ENCODE measurements around the gene GPBP1L1. TPM values are rescaled to one million over a fixed set of nuclear protein-coding genes. Genes with fewer than 3 reads are reported as not detected.
"Not testable (repeated sequence)": the region's sequence is repeated elsewhere in the genome, so short reads cannot be mapped to it uniquely, and the experiment has no call there.

The GPBP1L1 gene
- total RNA-seq, 2 experiments from 2014 or later, result 106 TPM

DNA sequence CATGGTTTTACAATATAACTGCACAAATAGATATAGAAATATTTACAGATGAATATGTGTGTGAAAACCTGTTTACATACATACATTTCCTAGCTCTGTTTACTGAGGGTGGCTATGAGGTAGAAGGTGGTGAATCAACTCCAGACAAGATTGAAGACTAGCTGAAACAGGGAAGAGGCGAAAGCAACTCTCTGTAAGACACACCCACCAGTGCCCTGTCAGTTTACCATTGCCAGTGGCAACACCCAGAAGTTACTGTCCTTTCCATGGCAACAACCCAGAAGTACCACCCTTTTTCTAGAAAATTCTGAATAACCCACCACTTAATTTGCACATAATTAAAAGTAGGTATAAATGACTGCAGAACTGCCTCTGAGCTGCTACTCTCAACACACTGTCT, 18.3 kb upstream of the GPBP1L1 start:
- ChIA-PET POLR2A (no interaction called here), CTCF (no interaction called here)
- peaks cover 4% of the 10 kb centered on the region for H3K9me3 Mint-ChIP-seq
- H3K27ac Mint-ChIP-seq, result no peak overlapping the region
- H3K4me3 Mint-ChIP-seq, result no peak overlapping the region
- H3K36me3 Mint-ChIP-seq, result peaks cover 18% of the 10 kb centered on the region
- H3K27me3 Mint-ChIP-seq, result no peaks in the 10 kb centered on the region
- intact Hi-C loops (cut with micrococcal nuclease), result no loop called here
- DNase-seq, result no peak
- H3K4me1 Mint-ChIP-seq (ENCODE audit: low read depth), result no peaks in the 10 kb centered on the region

DNA sequence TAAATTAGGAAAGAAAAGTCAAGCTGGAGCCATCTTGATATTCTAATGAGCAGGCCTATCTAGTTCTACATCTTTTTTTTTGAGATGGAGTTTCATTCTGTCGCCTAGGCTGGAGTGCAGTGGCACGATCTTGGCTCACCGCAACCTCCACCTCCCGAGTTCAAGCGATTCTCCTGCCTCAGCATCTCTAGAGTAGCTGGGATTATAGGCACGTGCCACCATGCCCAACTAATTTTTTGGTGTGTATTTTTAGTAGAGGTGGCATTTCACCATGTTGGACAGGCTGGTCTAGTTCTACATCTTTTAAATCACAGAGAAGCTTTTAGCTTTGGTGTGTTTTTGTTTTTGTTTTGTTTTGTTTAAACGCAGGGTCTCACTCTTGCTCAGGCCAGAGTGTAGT, 8.5 kb upstream of the GPBP1L1 start:
- H3K27me3 Mint-ChIP-seq, result no peaks in the 10 kb centered on the region
- intact Hi-C loops (cut with micrococcal nuclease), result no loop called here
- H3K9me3 Mint-ChIP-seq, result no peaks in the 10 kb centered on the region
- H3K27ac Mint-ChIP-seq, result no peak overlapping the region
- no peak overlapping the region for H3K4me3 Mint-ChIP-seq
- peaks cover 31% of the 10 kb centered on the region for H3K36me3 Mint-ChIP-seq
- H3K4me1 Mint-ChIP-seq (ENCODE audit: low read depth), result peaks cover 10% of the 10 kb centered on the region
- ChIA-PET POLR2A (interaction anchor here (0.7 to 1.3 kb wide), 3 partner anchors 9 to 39 kb away, joined by 3 to 4 read pairs (median 3); partner anchors contain the start of gene GPBP1L1), CTCF (interaction anchor here (0.6 kb wide), 1 partner anchor 309 kb away, joined by 3 read pairs; no protein-coding TSS in a partner anchor)
- DNase-seq, result no peak

DNA sequence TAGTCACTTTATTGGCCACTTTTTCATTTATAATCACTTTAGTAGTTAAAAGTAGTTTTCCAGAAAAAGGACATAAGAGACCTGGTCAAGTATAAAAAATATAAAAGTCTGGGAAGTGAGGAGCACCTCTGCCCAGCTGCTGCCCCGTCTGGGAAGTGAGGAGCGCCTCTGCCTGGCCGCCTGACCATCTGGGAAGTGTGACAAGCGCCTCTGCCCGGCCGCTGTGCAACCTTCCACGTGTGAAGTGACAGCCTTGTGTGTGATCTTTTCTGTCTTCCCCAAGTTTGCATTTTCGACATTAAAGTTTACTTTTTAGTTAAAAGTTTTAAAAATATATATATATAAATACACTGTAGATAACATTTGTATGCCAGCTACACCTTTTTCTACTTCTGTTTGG, 7.5 kb upstream of the GPBP1L1 start:
- H3K4me3 Mint-ChIP-seq; H3K27me3 Mint-ChIP-seq; H3K27ac Mint-ChIP-seq; H3K9me3 Mint-ChIP-seq; POLR2A ChIA-PET; intact Hi-C loops (cut with micrococcal nuclease); CTCF ChIA-PET; DNase-seq: not testable (repeated sequence)
- Mint-ChIP-seq H3K4me1 (ENCODE audit: low read depth) (peaks cover 18% of the 10 kb centered on the region), H3K36me3 (peaks cover 33% of the 10 kb centered on the region)

DNA sequence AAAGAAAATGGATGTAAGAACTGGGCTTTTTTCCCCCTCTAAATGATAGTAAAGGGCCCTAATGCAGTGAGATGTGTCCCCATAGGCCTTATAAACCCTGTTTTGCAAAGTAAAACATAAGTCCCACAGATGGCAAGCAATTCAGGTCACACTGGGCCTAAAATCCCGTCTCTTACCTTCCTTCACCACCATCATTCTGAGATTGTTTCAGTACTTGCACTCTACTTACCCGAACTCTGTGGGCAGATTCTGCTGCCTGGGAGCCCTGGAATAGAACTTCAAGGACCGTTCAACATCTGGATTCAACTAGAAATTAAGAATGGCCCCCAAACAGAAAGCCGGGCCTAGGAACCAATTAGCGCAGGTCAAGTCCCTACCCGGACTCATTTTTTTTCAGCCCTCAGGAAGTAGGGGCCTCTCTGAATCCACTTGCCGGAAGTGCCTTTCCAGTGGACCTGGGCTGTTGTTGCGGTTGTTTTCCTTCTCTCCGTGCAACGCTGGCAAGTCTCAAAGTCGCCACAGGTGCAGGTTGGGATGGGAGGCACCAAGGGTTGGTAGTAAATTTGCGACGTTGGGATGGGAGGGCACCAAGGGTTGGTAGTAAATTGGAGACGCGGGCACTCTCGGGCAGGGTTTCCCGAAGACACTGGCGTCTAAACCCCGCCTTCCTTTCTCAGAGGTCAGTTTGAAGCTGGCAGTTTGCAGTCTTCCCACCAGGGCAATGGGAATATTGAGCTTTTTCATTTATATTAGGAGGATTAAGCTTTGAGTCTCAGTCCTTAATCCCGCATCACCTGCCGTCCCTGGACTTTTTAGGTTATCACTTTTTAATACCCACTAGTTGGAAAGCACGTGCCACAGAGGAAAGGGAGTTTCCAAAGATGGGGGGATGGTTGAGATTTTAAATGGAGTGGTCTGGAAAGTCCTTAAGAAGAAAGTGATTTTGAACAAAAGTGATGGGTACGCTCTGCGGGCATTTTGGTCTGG, 1.7 kb upstream of the GPBP1L1 start, which contains the start of gene TMEM69:
Gene TMEM69, plus strand, starts transcription at position 428 of the 987 bp plus-strand sequence. CDS start 2,888 bp downstream, outside the sequence.
- ChIA-PET CTCF (interaction anchor here (1.1 kb wide), 1 partner anchor 34 kb away, joined by 3 read pairs; no protein-coding TSS in a partner anchor), POLR2A (interaction anchor here (0.8 to 2.6 kb wide), 8 partner anchors 10 to 957 kb away, joined by 3 to 16 read pairs (median 4); partner anchors contain the start of genes NASP and RNU5D-1)
- peak within 1 kb of the TSS; percentile 99 for H3K4me3 Mint-ChIP-seq
- H3K36me3 Mint-ChIP-seq, result peaks cover 29% of the 10 kb centered on the region
- H3K27me3 Mint-ChIP-seq, result no peaks in the 10 kb centered on the region
- no peaks in the 10 kb centered on the region for H3K9me3 Mint-ChIP-seq
- DNase-seq, result peak; percentile 89
- intact Hi-C loops (cut with micrococcal nuclease), result loop anchor here (1.0 to 10.0 kb wide), 12 partner anchors 62 to 881 kb away; partner anchors contain the start of genes BTBD19, CCDC163, DYNLT4 and IPP
- peak within 1 kb of the TSS; percentile 99 for H3K27ac Mint-ChIP-seq
- H3K4me1 Mint-ChIP-seq (ENCODE audit: low read depth), result peaks cover 38% of the 10 kb centered on the region

DNA sequence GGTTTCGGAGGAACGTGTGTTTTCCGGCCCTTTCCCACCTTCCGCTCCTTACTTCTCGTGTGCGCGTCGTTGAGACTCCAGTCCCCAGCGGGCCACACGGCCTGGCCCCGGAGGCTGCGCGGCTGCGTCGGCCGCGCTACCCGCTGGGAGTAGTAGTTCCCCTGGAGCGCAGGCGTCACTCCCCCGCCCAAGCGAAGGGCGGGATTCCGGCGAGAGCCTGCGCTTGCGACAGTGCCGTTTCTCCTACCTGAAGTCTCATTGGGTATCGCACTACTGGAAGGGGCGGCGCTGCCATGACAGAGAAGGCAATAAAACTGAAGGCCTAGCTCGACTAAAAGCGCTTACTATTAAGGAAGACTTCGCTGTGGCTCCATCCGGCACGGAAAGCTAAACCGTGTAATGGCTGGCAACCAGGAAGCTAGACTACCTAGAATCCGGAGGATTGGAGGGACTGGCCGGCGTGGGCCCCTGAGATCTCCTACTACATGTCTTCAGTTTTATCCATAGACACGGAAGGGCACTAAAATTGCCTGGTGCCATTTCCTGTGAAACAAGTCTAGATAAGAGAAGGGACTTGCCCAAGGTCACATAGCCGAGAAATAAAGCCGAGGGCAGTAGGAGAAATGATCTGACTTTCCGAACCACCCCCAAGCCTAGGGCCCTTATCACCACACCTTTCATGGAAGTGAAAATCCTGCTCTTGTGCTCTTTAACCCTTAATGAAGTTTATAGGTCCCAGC, 851 bp upstream of the GPBP1L1 start:
- H3K9me3 Mint-ChIP-seq, result no peaks in the 10 kb centered on the region
- H3K4me3 Mint-ChIP-seq, result peak overlapping the region; percentile 99
- peak; percentile 98 for DNase-seq
- H3K27me3 Mint-ChIP-seq, result no peaks in the 10 kb centered on the region
- H3K27ac Mint-ChIP-seq, result peak overlapping the region; percentile 99
- H3K36me3 Mint-ChIP-seq, result peaks cover 27% of the 10 kb centered on the region
- POLR2A ChIA-PET, result interaction anchor here (0.6 to 2.6 kb wide), 6 partner anchors 9 to 956 kb away, joined by 3 to 16 read pairs (median 6); partner anchors contain the start of genes NASP, PRDX1 and RNU5D-1
- CTCF ChIA-PET, result interaction anchor here (1.3 to 1.8 kb wide), 3 partner anchors 10 to 43 kb away, joined by 3 to 13 read pairs (median 3); no protein-coding TSS in a partner anchor
- H3K4me1 Mint-ChIP-seq (ENCODE audit: low read depth), result peaks cover 45% of the 10 kb centered on the region
- intact Hi-C loops (cut with micrococcal nuclease), result loop anchor here (1.0 to 10.0 kb wide), 10 partner anchors 63 to 880 kb away; partner anchors contain the start of genes BTBD19, DYNLT4, IPP and LRRC41

DNA sequence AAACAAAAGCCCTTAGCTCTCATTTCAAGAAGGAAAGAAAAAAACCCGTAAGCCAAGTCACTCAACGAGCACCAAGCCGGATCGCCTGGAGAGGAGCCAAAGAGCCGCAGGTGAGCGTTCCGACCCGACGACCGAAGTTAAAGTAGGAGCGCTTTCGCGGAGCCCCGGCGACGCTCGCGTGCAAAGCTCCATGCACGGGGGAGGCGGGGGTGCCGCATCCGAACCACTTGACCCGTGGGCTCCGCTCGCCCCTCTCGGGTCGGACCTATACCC, 382 bp downstream of the GPBP1L1 start:
- intact Hi-C loops (cut with micrococcal nuclease), result loop anchor here (1.0 to 10.0 kb wide), 10 partner anchors 31 to 879 kb away; partner anchors contain the start of genes BTBD19, DYNLT4, LRRC41 and MAST2
- Mint-ChIP-seq H3K9me3 (no peaks in the 10 kb centered on the region), H3K4me1 (ENCODE audit: low read depth) (peaks cover 54% of the 10 kb centered on the region), H3K27ac (peak overlapping the region; percentile 99), H3K4me3 (peak overlapping the region; percentile 99), H3K27me3 (no peaks in the 10 kb centered on the region), H3K36me3 (peaks cover 22% of the 10 kb centered on the region)
- DNase-seq, result peak; percentile 72
- POLR2A ChIA-PET, result interaction anchor here (0.7 to 2.6 kb wide), 12 partner anchors 8 to 346 kb away, joined by 3 to 16 read pairs (median 4); partner anchors contain the start of genes MUTYH, NASP, PRDX1 and TOE1
- CTCF ChIA-PET, result interaction anchor here (0.7 to 1.8 kb wide), 8 partner anchors 9 to 538 kb away, joined by 3 to 13 read pairs (median 3); no protein-coding TSS in a partner anchor

DNA sequence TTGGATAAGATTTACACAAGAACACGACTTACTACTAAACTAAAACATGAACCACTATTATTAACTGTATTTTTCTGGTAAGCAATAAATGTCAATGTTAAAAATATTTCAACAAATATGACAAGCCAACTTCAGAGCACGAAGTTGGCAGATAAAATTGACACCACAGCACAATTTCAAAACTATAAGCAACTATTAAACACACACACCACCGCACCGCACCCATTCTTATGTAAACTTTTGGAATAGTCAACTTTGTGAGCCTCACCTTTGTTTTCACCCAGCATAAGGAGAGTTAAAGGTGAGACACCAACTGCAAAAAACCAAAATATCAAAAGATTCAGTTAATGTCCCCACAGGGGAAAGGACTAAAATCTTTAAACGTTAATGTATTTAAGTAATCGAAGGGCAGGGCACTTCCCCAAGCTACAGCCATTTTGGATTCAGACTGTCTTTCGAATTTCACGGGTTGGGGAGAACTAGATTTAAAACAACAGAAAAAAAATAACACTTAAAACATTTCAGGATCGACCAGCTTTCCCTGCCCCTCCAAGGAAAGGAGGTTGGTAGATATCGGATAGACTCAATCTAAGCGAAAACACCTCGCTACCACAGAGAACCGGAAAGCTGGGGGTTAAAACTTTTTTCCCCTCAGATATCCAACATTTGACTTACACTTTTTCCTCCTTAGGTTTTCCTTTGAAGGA, 872 bp downstream of the GPBP1L1 start:
- H3K36me3 Mint-ChIP-seq, result peaks cover 20% of the 10 kb centered on the region
- intact Hi-C loops (cut with micrococcal nuclease), result loop anchor here (1.0 to 10.0 kb wide), 10 partner anchors 30 to 878 kb away; partner anchors contain the start of genes BTBD19, DYNLT4, LRRC41 and MAST2
- H3K4me1 Mint-ChIP-seq (ENCODE audit: low read depth), result peaks cover 56% of the 10 kb centered on the region
- H3K27ac Mint-ChIP-seq, result peak overlapping the region; percentile 99
- H3K4me3 Mint-ChIP-seq, result peak overlapping the region; percentile 99
- DNase-seq, result no peak
- POLR2A ChIA-PET, result interaction anchor here (0.7 to 2.6 kb wide), 12 partner anchors 7 to 345 kb away, joined by 3 to 16 read pairs (median 4); partner anchors contain the start of genes MUTYH, NASP, PRDX1 and TOE1
- no peaks in the 10 kb centered on the region for H3K9me3 Mint-ChIP-seq
- H3K27me3 Mint-ChIP-seq, result no peaks in the 10 kb centered on the region
- CTCF ChIA-PET, result interaction anchor here (0.7 to 1.8 kb wide), 8 partner anchors 9 to 539 kb away, joined by 3 to 13 read pairs (median 3); no protein-coding TSS in a partner anchor

DNA sequence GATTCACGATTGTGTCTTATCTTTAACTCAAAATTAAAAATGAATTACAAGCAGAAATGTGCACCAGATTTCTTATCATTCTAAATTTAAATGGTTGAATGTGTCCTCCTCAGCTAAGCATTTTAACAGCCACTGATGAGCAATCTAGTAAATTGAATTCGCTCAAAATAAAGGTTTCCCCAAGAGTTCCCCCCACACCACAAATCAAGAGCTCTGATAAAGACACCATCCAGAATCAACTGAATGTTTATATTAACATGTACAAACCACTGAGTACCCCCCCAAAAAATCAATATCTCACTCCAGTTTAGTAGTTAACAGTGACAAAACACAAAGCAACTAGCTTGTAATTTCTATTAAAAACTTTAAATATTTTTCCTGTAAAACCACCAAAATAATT, 1.9 kb downstream of the GPBP1L1 start:
- H3K27ac Mint-ChIP-seq, result no peak overlapping the region
- no peaks in the 10 kb centered on the region for H3K9me3 Mint-ChIP-seq
- peaks cover 55% of the 10 kb centered on the region for H3K4me1 Mint-ChIP-seq (ENCODE audit: low read depth)
- intact Hi-C loops (cut with micrococcal nuclease), result loop anchor here (10.0 kb wide), 2 partner anchors 500 to 620 kb away; partner anchors contain the start of genes LRRC41 and UQCRH
- POLR2A ChIA-PET, result interaction anchor here (1.2 kb wide), 1 partner anchor 12 kb away, joined by 3 read pairs; no protein-coding TSS in a partner anchor
- CTCF ChIA-PET, result interaction anchor here (0.6 to 1.4 kb wide), 3 partner anchors 11 to 970 kb away, joined by 3 read pairs; no protein-coding TSS in a partner anchor
- peak overlapping the region; percentile 58 for H3K4me3 Mint-ChIP-seq
- no peak for DNase-seq
- H3K27me3 Mint-ChIP-seq, result no peaks in the 10 kb centered on the region
- H3K36me3 Mint-ChIP-seq, result peaks cover 14% of the 10 kb centered on the region

DNA sequence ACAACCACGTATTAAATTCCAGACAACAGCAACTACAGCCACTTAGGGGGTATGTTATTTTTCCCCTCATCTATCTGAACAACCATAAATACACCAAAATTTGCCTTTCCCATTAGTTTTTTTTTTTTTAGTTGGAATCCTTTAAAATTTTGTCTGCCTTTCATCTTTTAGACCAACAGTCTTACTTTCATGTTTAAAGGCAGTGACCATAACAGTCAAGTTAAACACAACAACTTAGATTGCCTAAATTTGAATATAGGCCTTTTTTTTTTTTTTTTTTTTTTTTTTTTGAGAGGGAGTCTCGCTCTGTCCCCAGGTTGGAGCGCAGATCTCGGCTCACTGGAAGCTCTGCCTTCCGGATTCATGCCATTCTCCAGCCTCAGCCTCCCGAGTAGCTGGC, 3.4 kb downstream of the GPBP1L1 start:
- H3K4me3 Mint-ChIP-seq, result no peak overlapping the region

DNA sequence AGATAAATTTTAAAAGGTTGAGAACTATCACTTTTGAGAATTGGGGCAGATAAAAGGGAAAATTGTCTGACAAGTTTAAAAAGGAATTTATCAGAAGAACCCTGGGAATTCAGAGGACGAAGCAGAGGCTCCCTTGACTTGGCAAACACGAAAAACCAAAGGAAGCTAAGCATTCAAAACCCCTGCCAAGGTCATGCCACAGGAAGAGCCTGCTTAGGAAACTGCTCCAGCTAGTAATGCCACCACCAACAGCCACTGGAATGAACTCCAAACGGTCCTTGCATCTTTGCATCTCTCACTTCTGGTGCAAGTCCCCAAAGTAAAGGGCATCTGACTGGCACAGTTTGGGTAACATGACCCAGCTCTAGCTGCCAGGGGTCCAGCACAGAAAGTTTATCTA, 7.2 kb downstream of the GPBP1L1 start:
- intact Hi-C loops (cut with micrococcal nuclease), result no loop called here
- CTCF ChIA-PET, result no interaction called here
- POLR2A ChIA-PET, result interaction anchor here (0.7 kb wide), 1 partner anchor 23 kb away, joined by 3 read pairs; no protein-coding TSS in a partner anchor
- Mint-ChIP-seq H3K27ac (no peak overlapping the region), H3K4me1 (ENCODE audit: low read depth) (peaks cover 71% of the 10 kb centered on the region), H3K36me3 (no peaks in the 10 kb centered on the region), H3K27me3 (no peaks in the 10 kb centered on the region), H3K4me3 (no peak overlapping the region), H3K9me3 (no peaks in the 10 kb centered on the region)
- DNase-seq, result no peak

More for the DNA sequence above, 3.4 kb downstream of the GPBP1L1 start:
- ChIA-PET POLR2A (no interaction called here), CTCF (interaction anchor here (0.6 to 0.8 kb wide), 2 partner anchors 190 to 797 kb away, joined by 3 read pairs; no protein-coding TSS in a partner anchor)
- Mint-ChIP-seq H3K27ac (no peak overlapping the region), H3K27me3 (no peaks in the 10 kb centered on the region), H3K36me3 (peaks cover 10% of the 10 kb centered on the region), H3K9me3 (no peaks in the 10 kb centered on the region), H3K4me1 (ENCODE audit: low read depth) (peaks cover 61% of the 10 kb centered on the region)
- DNase-seq, result no peak
- intact Hi-C loops (cut with micrococcal nuclease), result loop anchor here (10.0 kb wide), 2 partner anchors 502 to 622 kb away; partner anchors contain the start of genes LRRC41 and UQCRH

All from activated CD4-positive, alpha-beta memory T cell treated with anti-CD3 and anti-CD28 coated beads for 36 hours (primary cell).